HEK293 (cell line): ENCODE measurements around the gene CTSH.

Experiments
- CTCF ChIA-PET: fragments of 350-600 bp; formaldehyde crosslinking; extraction: SDS; loops from one replicate; lab custom pipeline; 2021; ENCODE audit warnings: antibody characterized with exemption; lab: Yijun Ruan, JAX
- POLR2A ChIA-PET: fragments of 300-600 bp; formaldehyde crosslinking; extraction: SDS; loops from one replicate; lab custom pipeline; 2020; ENCODE audit warnings: antibody characterized with exemption, inconsistent platforms; lab: Yijun Ruan, JAX
- H3K27ac ChIP-seq: fragments of 200-500 bp; sonication (Bioruptor generic); 2 replicates; pipeline ENCODE4 v1.5.1; 2014; ENCODE audit warnings: low read depth, low read length, control low read depth, inconsistent platforms; ENCODE audit errors: extremely low read depth
- H3K36me3 ChIP-seq, 2 experiments: fragments of 200-500 bp in 1 of 2; sonication (Bioruptor generic) in 1 of 2; 1 replicate in 1 of 2; 2 replicates in 1 of 2; pipeline ENCODE4 v1.5.1; 2014 to 2017; ENCODE audit warnings: inconsistent platforms in 2 of 2, low read length in 2 of 2; ENCODE audit not compliant: control insufficient read depth in 2 of 2, insufficient read depth in 1 of 2
- H3K4me1 ChIP-seq: fragments of 200-500 bp; sonication (Bioruptor generic); 2 replicates; pipeline ENCODE4 v1.5.1; 2014; ENCODE audit warnings: mild to moderate bottlenecking, low read length, inconsistent platforms; ENCODE audit not compliant: control insufficient read depth, insufficient read depth
- H3K4me3 ChIP-seq: 2 replicates; pipeline ENCODE4 v1.5.1; 2011; ENCODE audit warnings: low read depth, mild to moderate bottlenecking, control low read depth, low read length, moderate library complexity
- H3K9me3 ChIP-seq: fragments of 200-500 bp; sonication (Bioruptor generic); 2 replicates; pipeline ENCODE4 v1.5.1; 2014; ENCODE audit warnings: low read depth, low read length, inconsistent platforms; ENCODE audit not compliant: control insufficient read depth, insufficient read depth
- BCL11B ChIP-seq: fragments of 450-650 bp; formaldehyde crosslinking; IDR thresholded peaks from 2 replicates; pipeline ENCODE4 v1.5.1; 2016; ENCODE audit warnings: low read depth, missing biosample characterization, missing genetic modification characterization
- EGR2 ChIP-seq: fragments of 450-650 bp; formaldehyde crosslinking; IDR thresholded peaks from 2 replicates; pipeline ENCODE4 v1.5.1; 2016; ENCODE audit warnings: low read depth, missing biosample characterization, missing genetic modification characterization
- HOXA7 ChIP-seq: sonication (generic); formaldehyde crosslinking; IDR thresholded peaks from 2 replicates; pipeline ENCODE4 v1.8.1; 2022; ENCODE audit warnings: missing genetic modification reagents, borderline replicate concordance
- KLF8 ChIP-seq: fragments of 450-650 bp; formaldehyde crosslinking; IDR thresholded peaks from 2 replicates; pipeline ENCODE4 v1.5.1; 2016; ENCODE audit warnings: missing biosample characterization, missing genetic modification characterization
- TRIM28 ChIP-seq: IDR thresholded peaks from 2 replicates; pipeline ENCODE4 v1.6.1; 2011; ENCODE audit warnings: low read length, control low read depth, borderline replicate concordance
- ZBTB21 ChIP-seq: fragments of 450-650 bp; formaldehyde crosslinking; IDR thresholded peaks from 2 replicates; pipeline ENCODE4 v1.5.1; 2017; ENCODE audit warnings: missing biosample characterization, missing genetic modification characterization
- ZBTB8A ChIP-seq: fragments of 450-650 bp; formaldehyde crosslinking; IDR thresholded peaks from 2 replicates; pipeline ENCODE4 v1.5.1; 2016; ENCODE audit warnings: missing biosample characterization, missing genetic modification characterization
- ZEB2 ChIP-seq: fragments of 450-650 bp; formaldehyde crosslinking; IDR thresholded peaks from 2 replicates; pipeline ENCODE4 v1.5.1; 2016; ENCODE audit warnings: missing biosample characterization, missing genetic modification characterization
- ZFHX2 ChIP-seq: fragments of 450-650 bp; formaldehyde crosslinking; conservative IDR thresholded peaks from 2 replicates; pipeline ENCODE4 v1.5.1; 2016; ENCODE audit warnings: missing biosample characterization, missing genetic modification characterization
- ZNF341 ChIP-seq: fragments of 450-650 bp; formaldehyde crosslinking; IDR thresholded peaks from 2 replicates; pipeline ENCODE4; 2016; ENCODE audit warnings: low read depth, missing biosample characterization, missing genetic modification characterization
- ZNF391 ChIP-seq: fragments of 450-650 bp; formaldehyde crosslinking; IDR thresholded peaks from 2 replicates; pipeline ENCODE4 v1.5.1; 2016; ENCODE audit warnings: low read depth, missing biosample characterization, missing genetic modification characterization, borderline replicate concordance
- ZNF558 ChIP-seq: fragments of 450-650 bp; formaldehyde crosslinking; IDR thresholded peaks from 2 replicates; pipeline ENCODE4 v1.5.1; 2016; ENCODE audit warnings: missing biosample characterization, missing genetic modification characterization
- ZNF596 ChIP-seq: fragments of 450-650 bp; IDR thresholded peaks from 2 replicates; pipeline ENCODE4 v1.5.0; 2018; ENCODE audit warnings: missing biosample characterization, mild to moderate bottlenecking, missing genetic modification characterization, moderate library complexity
- ZNF600 ChIP-seq: fragments of 450-650 bp; formaldehyde crosslinking; IDR thresholded peaks from 2 replicates; pipeline ENCODE4 v1.5.1; 2016; ENCODE audit warnings: missing biosample characterization, missing genetic modification characterization
- ZNF610 ChIP-seq: fragments of 450-650 bp; formaldehyde crosslinking; IDR thresholded peaks from 2 replicates; pipeline ENCODE4 v1.5.1; 2016; ENCODE audit warnings: missing biosample characterization, missing genetic modification characterization, borderline replicate concordance
- ZNF629 ChIP-seq: fragments of 450-650 bp; formaldehyde crosslinking; IDR thresholded peaks from 2 replicates; pipeline ENCODE4 v1.5.1; 2017; ENCODE audit warnings: missing biosample characterization, missing genetic modification characterization
- ZNF658 ChIP-seq: fragments of 450-650 bp; formaldehyde crosslinking; IDR thresholded peaks from 2 replicates; pipeline ENCODE4; 2016; ENCODE audit warnings: missing biosample characterization, missing genetic modification characterization
- ZNF837 ChIP-seq: fragments of 450-650 bp; formaldehyde crosslinking; IDR thresholded peaks from 2 replicates; pipeline ENCODE4 v1.5.1; 2016; ENCODE audit warnings: missing biosample characterization, missing genetic modification characterization
- ZNF843 ChIP-seq: fragments of 450-650 bp; formaldehyde crosslinking; IDR thresholded peaks from 2 replicates; pipeline ENCODE4 v1.5.1; 2016; ENCODE audit warnings: missing biosample characterization, missing genetic modification characterization
- TF ChIP-seq, protein P1 (sequence below): fragments of 450-650 bp; formaldehyde crosslinking; IDR thresholded peaks from 2 replicates; pipeline ENCODE4 v1.5.1; 2017; ENCODE audit warnings: missing biosample characterization, missing genetic modification characterization
- TF ChIP-seq, protein P2 (sequence below): fragments of 450-650 bp; formaldehyde crosslinking; IDR thresholded peaks from 2 replicates; pipeline ENCODE4 v1.5.1; 2016; ENCODE audit warnings: missing biosample characterization, missing genetic modification characterization, low read depth
- TF ChIP-seq, protein P3 (sequence below): fragments of 450-650 bp; formaldehyde crosslinking; IDR thresholded peaks from 2 replicates; pipeline ENCODE4 v1.5.1; 2016; ENCODE audit warnings: missing biosample characterization, missing genetic modification characterization
- TF ChIP-seq, protein P4 (sequence below): fragments of 450-650 bp; formaldehyde crosslinking; IDR thresholded peaks from 2 replicates; pipeline ENCODE4 v1.5.1; 2016; ENCODE audit warnings: missing biosample characterization, missing genetic modification characterization
- TF ChIP-seq, protein P5 (sequence below): fragments of 450-650 bp; formaldehyde crosslinking; IDR thresholded peaks from 2 replicates; pipeline ENCODE4 v1.5.1; 2017; ENCODE audit warnings: missing biosample characterization, missing genetic modification characterization

The CTSH gene

DNA sequence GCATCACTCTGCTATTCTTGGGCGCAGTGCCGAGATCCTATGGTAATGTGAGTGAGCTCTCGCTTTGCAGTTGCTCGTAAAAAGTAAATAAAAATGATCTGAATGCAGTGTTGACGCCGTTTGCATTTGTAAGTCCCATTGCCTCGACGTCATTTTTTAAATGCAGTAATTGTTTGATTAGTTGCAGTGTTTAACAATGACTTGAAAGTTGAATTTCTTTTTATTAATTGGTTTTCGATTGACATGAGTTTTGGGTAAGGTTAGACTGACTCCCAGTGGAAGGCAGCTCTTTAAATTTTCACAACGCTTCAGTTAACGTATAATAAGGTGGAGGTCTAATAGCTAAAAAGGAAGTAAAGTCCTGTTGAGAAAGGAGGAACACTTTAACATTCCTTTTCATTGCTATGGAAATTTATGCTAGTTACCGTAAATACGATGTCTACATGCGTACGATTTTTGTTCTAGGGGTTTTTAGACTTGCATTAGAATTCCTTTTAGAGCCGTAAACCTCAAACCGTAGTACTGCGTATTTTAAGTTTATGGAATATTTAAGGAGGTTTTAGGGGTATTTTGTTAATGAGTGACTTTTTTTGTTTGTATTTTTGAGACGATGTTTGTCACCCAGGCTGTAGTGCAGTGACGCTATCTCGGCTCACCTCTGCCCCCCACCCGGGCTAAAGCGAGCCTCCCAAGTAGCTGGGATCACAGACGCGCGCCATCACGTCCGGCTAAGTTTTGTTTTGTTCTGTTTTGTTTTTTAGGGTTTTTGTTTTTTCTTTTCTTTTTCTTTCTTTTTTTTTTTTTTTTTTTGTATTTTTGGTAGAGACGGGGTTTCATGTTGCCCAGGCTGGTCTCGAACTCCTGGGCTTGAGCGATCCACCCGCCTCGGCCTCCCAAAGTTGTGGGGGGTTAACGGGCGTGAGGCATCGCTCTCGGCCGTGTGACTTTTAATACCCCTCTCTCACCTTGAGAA lies 70.8 kb downstream of the CTSH start:
- Histone ChIP-seq H3K27ac (peak overlapping the region; percentile 100), H3K4me3 (peak overlapping the region; percentile 79), H3K4me1 (peaks cover 27% of the 10 kb centered on the region), H3K36me3 (no peaks in the 10 kb centered on the region), H3K9me3 (no peaks in the 10 kb centered on the region)
- ChIA-PET CTCF (interaction anchor here (0.6 to 2.1 kb wide), 14 partner anchors 10 to 578 kb away, joined by 3 to 12 read pairs (median 5); no protein-coding TSS in a partner anchor), POLR2A (interaction anchor here (0.6 to 2.2 kb wide), 19 partner anchors 9 to 436 kb away, joined by 3 to 12 read pairs (median 4); partner anchors contain the start of genes ADAMTS7, CHRNA5, CTSH and IREB2)
- TF ChIP-seq ZFHX2, result 0 out of 2 replicates have a peak, but pooled peaks have one; percentile 2
- TF ChIP-seq ZNF341 (tag by site-specific recombination), result peak; percentile 3
- TF ChIP-seq ZNF391, result 0 out of 2 replicates have a peak, but pooled peaks have one; percentile 35
- TF ChIP-seq ZBTB8A, result peak; percentile 53; the same call in 1 of the 2 replicates
- TF ChIP-seq ZNF843 (tag by site-specific recombination), result no peak
- peak; percentile 80; the same call in 1 of the 2 replicates for TF ChIP-seq ZNF629
- no peak for TF ChIP-seq ZNF658 (tag by site-specific recombination)
- TF ChIP-seq ZNF837 (tag by site-specific recombination), result no peak
- peak; percentile 15 for TF ChIP-seq ZBTB21 (tag by site-specific recombination)
- peak; percentile 61 for TF ChIP-seq BCL11B
- no peak for TF ChIP-seq HOXA7
- TF ChIP-seq TRIM28, result peak; percentile 55; the same call in 1 of the 2 replicates
- 0 out of 2 replicates have a peak, but pooled peaks have one; percentile 1 for TF ChIP-seq ZNF596 (tag by site-specific recombination)
- TF ChIP-seq ZEB2 (tag by site-specific recombination), result peak; percentile 37; the same call in 1 of the 2 replicates
- TF ChIP-seq, protein P1, sequence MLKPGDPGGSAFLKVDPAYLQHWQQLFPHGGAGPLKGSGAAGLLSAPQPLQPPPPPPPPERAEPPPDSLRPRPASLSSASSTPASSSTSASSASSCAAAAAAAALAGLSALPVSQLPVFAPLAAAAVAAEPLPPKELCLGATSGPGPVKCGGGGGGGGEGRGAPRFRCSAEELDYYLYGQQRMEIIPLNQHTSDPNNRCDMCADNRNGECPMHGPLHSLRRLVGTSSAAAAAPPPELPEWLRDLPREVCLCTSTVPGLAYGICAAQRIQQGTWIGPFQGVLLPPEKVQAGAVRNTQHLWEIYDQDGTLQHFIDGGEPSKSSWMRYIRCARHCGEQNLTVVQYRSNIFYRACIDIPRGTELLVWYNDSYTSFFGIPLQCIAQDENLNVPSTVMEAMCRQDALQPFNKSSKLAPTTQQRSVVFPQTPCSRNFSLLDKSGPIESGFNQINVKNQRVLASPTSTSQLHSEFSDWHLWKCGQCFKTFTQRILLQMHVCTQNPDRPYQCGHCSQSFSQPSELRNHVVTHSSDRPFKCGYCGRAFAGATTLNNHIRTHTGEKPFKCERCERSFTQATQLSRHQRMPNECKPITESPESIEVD (tag by site-specific recombination), result peak; percentile 78
- peak; percentile 20; the same call in 1 of the 2 replicates for TF ChIP-seq KLF8 (tag by site-specific recombination)
- TF ChIP-seq ZNF558 (tag by site-specific recombination), result no peak
- TF ChIP-seq, protein P2, sequence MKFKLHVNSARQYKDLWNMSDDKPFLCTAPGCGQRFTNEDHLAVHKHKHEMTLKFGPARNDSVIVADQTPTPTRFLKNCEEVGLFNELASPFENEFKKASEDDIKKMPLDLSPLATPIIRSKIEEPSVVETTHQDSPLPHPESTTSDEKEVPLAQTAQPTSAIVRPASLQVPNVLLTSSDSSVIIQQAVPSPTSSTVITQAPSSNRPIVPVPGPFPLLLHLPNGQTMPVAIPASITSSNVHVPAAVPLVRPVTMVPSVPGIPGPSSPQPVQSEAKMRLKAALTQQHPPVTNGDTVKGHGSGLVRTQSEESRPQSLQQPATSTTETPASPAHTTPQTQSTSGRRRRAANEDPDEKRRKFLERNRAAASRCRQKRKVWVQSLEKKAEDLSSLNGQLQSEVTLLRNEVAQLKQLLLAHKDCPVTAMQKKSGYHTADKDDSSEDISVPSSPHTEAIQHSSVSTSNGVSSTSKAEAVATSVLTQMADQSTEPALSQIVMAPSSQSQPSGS (tag by site-specific recombination), result peak; percentile 64; the same call in 1 of the 2 replicates
- peak; percentile 56; the same call in 1 of the 2 replicates for TF ChIP-seq ZNF610 (tag by site-specific recombination)
- TF ChIP-seq, protein P3, sequence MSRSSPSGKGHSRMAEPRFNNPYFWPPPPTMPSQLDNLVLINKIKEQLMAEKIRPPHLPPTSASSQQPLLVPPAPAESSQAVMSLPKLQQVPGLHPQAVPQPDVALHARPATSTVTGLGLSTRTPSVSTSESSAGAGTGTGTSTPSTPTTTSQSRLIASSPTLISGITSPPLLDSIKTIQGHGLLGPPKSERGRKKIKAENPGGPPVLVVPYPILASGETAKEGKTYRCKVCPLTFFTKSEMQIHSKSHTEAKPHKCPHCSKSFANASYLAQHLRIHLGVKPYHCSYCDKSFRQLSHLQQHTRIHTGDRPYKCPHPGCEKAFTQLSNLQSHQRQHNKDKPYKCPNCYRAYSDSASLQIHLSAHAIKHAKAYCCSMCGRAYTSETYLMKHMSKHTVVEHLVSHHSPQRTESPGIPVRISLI (tag by site-specific recombination), result peak; percentile 80
- TF ChIP-seq EGR2 (tag by site-specific recombination), result peak; percentile 23; the same call in 1 of the 2 replicates
- TF ChIP-seq, protein P4, sequence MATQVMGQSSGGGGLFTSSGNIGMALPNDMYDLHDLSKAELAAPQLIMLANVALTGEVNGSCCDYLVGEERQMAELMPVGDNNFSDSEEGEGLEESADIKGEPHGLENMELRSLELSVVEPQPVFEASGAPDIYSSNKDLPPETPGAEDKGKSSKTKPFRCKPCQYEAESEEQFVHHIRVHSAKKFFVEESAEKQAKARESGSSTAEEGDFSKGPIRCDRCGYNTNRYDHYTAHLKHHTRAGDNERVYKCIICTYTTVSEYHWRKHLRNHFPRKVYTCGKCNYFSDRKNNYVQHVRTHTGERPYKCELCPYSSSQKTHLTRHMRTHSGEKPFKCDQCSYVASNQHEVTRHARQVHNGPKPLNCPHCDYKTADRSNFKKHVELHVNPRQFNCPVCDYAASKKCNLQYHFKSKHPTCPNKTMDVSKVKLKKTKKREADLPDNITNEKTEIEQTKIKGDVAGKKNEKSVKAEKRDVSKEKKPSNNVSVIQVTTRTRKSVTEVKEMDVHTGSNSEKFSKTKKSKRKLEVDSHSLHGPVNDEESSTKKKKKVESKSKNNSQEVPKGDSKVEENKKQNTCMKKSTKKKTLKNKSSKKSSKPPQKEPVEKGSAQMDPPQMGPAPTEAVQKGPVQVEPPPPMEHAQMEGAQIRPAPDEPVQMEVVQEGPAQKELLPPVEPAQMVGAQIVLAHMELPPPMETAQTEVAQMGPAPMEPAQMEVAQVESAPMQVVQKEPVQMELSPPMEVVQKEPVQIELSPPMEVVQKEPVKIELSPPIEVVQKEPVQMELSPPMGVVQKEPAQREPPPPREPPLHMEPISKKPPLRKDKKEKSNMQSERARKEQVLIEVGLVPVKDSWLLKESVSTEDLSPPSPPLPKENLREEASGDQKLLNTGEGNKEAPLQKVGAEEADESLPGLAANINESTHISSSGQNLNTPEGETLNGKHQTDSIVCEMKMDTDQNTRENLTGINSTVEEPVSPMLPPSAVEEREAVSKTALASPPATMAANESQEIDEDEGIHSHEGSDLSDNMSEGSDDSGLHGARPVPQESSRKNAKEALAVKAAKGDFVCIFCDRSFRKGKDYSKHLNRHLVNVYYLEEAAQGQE (tag by site-specific recombination), result no peak
- TF ChIP-seq ZNF600, result peak; percentile 38
- TF ChIP-seq, protein P5, sequence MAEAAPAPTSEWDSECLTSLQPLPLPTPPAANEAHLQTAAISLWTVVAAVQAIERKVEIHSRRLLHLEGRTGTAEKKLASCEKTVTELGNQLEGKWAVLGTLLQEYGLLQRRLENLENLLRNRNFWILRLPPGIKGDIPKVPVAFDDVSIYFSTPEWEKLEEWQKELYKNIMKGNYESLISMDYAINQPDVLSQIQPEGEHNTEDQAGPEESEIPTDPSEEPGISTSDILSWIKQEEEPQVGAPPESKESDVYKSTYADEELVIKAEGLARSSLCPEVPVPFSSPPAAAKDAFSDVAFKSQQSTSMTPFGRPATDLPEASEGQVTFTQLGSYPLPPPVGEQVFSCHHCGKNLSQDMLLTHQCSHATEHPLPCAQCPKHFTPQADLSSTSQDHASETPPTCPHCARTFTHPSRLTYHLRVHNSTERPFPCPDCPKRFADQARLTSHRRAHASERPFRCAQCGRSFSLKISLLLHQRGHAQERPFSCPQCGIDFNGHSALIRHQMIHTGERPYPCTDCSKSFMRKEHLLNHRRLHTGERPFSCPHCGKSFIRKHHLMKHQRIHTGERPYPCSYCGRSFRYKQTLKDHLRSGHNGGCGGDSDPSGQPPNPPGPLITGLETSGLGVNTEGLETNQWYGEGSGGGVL, result 0 out of 2 replicates have a peak, but pooled peaks have one; percentile 7
